Stomach (tissue), 4 donors: ENCODE measurements around the gene RIMS1.

ENCODE experiments used
- CTCF ChIP-seq, 7 experiments: fragments of 450-650 bp in 4 of 7; fragments of 200-600 bp in 3 of 7; sonication (generic) in 3 of 7; IDR thresholded peaks; one replicate each; pipeline ENCODE4 v1.5.1; 2016 to 2019; ENCODE audit warnings: antibody characterized with exemption in 7 of 7, control low read depth in 2 of 7, mild to moderate bottlenecking in 1 of 7
- EP300 ChIP-seq: sonication (generic); formaldehyde crosslinking; IDR thresholded peaks from one replicate; pipeline ENCODE4 v1.6.1; 2017; ENCODE audit warnings: antibody characterized with exemption
- POLR2A ChIP-seq, 4 donors: fragments of 450-650 bp; IDR thresholded peaks; one replicate each; pipeline ENCODE4 v1.6.1; 2016; ENCODE audit warnings: antibody characterized with exemption in 4 of 4, control low read depth in 2 of 4, mild to moderate bottlenecking in 1 of 4, moderate library complexity in 1 of 4
- POLR2AphosphoS5 ChIP-seq, 3 donors: sonication (generic); formaldehyde crosslinking; IDR thresholded peaks; one replicate each; pipeline ENCODE4 v1.6.1; 2016; ENCODE audit warnings: antibody characterized with exemption in 3 of 3

GRCh38 chr6:72401865-72402264 is 515.5 kb downstream of the RIMS1 start:
- TF ChIP-seq CTCF (IDR thresholded peaks at IDR 0.05) = no peak
- no peak for TF ChIP-seq POLR2A (IDR thresholded peaks at IDR 0.05)
- no peak for TF ChIP-seq EP300
- no peak for TF ChIP-seq POLR2AphosphoS5 (IDR thresholded peaks at IDR 0.05)
